AG09309 (cell line): ENCODE results near the gene TBC1D22A.

Experiments used
- DNase-seq: peaks from one replicate; pipeline ENCODE4 v3.0.0-alpha.2; 2010; ENCODE audit warnings: low read depth
- H3K4me3 ChIP-seq: 2 replicates; pipeline ENCODE4 v1.5.1; 2011; ENCODE audit warnings: mild to moderate bottlenecking, low read depth, low read length, moderate library complexity; ENCODE audit not compliant: control insufficient read depth
- TF ChIP-seq, protein P1 (sequence below): IDR thresholded peaks from 2 replicates; pipeline ENCODE4 v1.5.1; 2011; ENCODE audit warnings: mild to moderate bottlenecking, low read depth, low read length, inconsistent platforms; ENCODE audit not compliant: insufficient read depth, control insufficient read depth; ENCODE audit errors: missing control alignments

The TBC1D22A gene

DNA sequence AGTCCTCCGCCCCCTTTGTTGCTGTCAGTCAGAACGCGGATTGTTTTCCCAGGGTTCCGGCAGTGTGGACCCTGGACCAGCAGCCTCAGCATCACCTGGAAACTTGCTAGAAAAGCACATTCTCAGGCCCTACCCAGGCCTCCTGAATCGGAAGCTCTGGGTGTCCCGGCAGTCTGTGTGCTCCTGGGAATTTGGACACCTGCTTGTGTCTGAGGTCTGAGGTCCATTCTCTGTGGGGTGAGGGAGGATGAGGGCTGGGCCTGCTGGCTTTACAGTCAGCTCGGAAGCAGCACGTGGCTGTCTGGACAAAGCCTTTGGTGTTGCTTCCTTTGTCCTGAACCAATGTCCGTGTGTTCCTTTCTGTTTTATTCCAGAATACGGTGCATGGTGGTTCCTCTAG lies 299.7 kb downstream of the TBC1D22A start:
- H3K4me3 ChIP-seq, result no peak overlapping the region
- TF ChIP-seq, protein P1, sequence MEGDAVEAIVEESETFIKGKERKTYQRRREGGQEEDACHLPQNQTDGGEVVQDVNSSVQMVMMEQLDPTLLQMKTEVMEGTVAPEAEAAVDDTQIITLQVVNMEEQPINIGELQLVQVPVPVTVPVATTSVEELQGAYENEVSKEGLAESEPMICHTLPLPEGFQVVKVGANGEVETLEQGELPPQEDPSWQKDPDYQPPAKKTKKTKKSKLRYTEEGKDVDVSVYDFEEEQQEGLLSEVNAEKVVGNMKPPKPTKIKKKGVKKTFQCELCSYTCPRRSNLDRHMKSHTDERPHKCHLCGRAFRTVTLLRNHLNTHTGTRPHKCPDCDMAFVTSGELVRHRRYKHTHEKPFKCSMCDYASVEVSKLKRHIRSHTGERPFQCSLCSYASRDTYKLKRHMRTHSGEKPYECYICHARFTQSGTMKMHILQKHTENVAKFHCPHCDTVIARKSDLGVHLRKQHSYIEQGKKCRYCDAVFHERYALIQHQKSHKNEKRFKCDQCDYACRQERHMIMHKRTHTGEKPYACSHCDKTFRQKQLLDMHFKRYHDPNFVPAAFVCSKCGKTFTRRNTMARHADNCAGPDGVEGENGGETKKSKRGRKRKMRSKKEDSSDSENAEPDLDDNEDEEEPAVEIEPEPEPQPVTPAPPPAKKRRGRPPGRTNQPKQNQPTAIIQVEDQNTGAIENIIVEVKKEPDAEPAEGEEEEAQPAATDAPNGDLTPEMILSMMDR, result no peak
- no peak for DNase-seq

DNA sequence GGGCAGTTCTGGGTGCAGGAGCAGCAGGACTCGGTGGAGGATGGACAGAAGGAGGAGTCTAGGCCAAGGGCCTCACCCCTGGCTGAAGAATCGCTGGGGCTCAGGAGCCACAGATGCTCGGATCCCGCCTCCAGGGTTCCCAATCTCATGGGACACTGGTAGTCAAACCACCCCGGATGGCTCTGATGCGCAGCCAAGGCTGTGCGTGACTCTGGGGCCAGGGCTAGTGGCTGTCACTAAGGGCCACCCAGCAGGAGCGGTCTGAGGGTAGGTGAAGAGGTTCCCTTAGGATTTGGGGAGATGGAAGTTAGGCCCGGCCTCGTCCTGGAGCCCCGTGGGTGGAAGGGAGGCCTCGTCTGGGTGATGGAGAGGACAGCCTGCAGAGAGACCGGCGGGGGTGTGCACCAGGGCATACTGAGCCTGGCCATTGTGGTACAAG lies 300.6 kb downstream of the TBC1D22A start:
- H3K4me3 ChIP-seq, result no peak overlapping the region
- TF ChIP-seq, protein P1, result no peak
- DNase-seq, result no peak

DNA sequence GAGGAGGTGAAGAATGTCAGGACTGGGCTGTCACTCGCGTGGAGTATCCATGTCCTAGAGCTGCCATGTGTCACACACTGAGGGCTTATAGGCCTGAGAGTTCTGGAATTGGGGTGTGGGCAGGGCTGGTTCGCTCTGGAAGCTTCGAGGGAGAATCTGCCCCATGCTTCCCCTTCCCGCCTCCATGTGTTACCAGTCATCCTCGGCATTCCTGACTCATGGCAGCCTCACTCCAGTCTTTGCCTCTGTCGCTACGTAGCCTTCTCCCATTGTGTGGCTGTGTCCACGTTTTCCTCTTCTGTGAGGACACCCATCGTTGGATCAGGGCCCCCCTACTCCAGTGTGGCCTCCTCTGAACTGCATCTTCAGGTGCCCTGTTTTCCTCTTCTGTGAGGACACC lies 301.2 kb downstream of the TBC1D22A start:
- H3K4me3 ChIP-seq, result no peak overlapping the region
- DNase-seq, result no peak
- TF ChIP-seq, protein P1, result no peak

DNA sequence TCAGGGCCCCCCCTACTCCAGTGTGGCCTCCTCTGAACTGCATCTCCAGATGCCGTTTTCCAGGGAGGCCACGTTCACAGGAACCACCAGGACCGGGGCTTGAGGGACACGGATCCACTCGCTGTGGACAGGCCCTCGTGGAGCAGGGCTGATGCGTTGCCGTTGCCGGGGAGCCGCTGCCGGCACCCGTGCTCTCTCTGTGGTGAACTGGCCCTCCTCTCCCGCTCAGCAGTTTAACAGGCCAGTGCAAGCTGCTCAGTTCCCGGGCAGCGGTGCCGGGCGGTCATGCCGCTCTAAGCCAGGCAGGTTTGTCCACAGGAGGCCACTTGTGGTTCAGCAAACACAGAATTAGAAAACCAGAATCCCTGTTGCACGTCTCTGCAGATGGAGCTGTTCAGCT lies 301.6 kb downstream of the TBC1D22A start:
- TF ChIP-seq, protein P1, result no peak
- no peak overlapping the region for H3K4me3 ChIP-seq
- DNase-seq, result no peak

DNA sequence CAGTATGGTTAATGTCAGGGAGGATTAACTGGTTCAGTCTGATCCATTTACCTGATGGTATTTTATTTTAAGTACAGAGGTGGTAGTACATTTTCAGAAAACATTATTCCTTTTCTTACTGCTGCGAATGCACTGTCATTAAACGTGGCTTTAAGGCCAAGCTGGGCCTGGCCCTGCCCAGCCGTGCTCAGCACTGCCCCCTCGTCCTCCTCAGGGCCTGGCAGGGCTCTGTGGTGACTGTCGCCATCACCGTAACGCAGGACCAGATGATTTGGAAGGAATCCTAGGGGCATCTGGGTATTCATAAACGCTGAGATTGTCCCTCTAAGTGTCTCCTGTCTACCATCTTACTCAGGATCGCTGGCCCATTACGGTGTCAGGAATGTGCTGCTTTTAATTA lies 302.0 kb downstream of the TBC1D22A start:
- no peak for DNase-seq
- no peak overlapping the region for H3K4me3 ChIP-seq
- TF ChIP-seq, protein P1, result no peak

DNA sequence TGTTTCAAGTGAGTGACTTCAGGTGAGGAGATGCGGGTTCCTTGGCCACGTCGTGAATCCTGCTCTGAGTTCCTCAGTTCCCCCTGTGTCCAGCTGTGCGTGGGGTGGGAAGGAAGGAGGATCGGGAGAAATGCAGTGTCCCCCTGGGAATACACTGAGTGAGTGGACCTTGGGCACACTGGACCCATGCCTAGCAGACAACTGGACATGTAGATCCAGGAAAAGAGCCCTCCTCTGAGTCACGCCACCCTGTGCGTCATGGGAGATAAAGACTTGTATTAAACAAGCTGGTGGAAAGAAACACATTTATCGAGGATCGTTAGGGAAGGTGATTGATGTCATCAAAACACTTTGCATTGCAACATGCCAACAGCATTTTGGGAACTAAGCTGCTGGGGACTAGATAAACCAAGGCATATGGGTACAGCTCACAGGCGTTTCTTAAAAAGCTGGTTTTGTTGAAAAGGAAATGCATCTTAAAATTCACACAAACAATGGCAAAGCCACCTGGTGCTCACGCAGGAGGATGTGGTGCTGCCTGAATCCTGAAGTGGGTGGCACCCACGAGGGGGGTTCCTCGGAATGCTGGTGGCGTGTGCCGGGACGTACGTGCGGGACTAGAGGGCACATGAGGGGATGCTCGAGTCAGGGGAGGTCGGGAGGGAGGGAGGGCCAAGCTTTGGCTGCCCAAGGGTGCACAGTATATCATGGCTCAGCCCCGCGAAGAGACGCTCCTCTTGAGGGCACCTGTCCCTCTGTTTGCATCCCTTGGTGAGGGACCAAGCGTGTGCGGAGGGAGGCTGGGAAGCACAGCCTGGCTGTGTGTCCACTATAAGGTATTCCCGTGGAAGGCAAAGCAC lies 303.5 kb downstream of the TBC1D22A start:
- no peak for DNase-seq
- H3K4me3 ChIP-seq, result no peak overlapping the region
- TF ChIP-seq, protein P1, result no peak
